HUES64 (cell line): ENCODE data around the gene UGT1A5.
A peak's percentile ranks its signal among the peaks of the same experiment; 100 is the strongest.
"Not testable (repeated sequence)": the region's sequence is repeated elsewhere in the genome, so short reads cannot be mapped to it uniquely, and the experiment has no call there.

ENCODE experiments used
- H3K27ac ChIP-seq: 2 replicates; pipeline ENCODE4 v1.7.0; 2013; ENCODE audit warnings: low read depth, low read length, inconsistent platforms
- H3K27me3 ChIP-seq: 2 replicates; pipeline ENCODE4 v1.6.1; 2013; ENCODE audit warnings: mild to moderate bottlenecking, low read length; ENCODE audit not compliant: insufficient read depth
- H3K36me3 ChIP-seq: 2 replicates; pipeline ENCODE4 v1.6.1; 2013; ENCODE audit warnings: mild to moderate bottlenecking, low read length; ENCODE audit not compliant: insufficient read depth
- H3K4me1 ChIP-seq: 2 replicates; pipeline ENCODE4 v1.6.1; 2013; ENCODE audit warnings: mild to moderate bottlenecking, low read length, moderate library complexity; ENCODE audit not compliant: insufficient read depth
- H3K4me3 ChIP-seq: 2 replicates; pipeline ENCODE4 v1.5.1; 2013; ENCODE audit warnings: mild to moderate bottlenecking, low read length, moderate library complexity
- H3K9ac ChIP-seq: 2 replicates; pipeline ENCODE4 v1.6.1; 2013; ENCODE audit warnings: mild to moderate bottlenecking, low read depth, low read length
- H3K9me3 ChIP-seq: 2 replicates; pipeline ENCODE4 v1.6.1; 2013; ENCODE audit warnings: low read depth, low read length; ENCODE audit not compliant: insufficient read depth
- WGBS: fragments of 150-250, 120-280 bp; methylation state at CpG from one replicate; pipeline ENCODE4 v1.1.7; 2013; ENCODE audit warnings: missing lambda C conversion rate; 5-methylcytosine and 5-hydroxymethylcytosine counted together

The UGT1A5 gene

GRCh38 chr2:233698740-233699139 is 14.0 kb upstream of the UGT1A5 start:
- Histone ChIP-seq H3K27me3 (no peaks in the 10 kb centered on the region), H3K4me1 (peaks cover 7% of the 10 kb centered on the region; the same call in 1 of the 2 replicates), H3K27ac (no peak overlapping the region), H3K9ac (no peak overlapping the region), H3K4me3 (no peak overlapping the region), H3K9me3 (no peaks in the 10 kb centered on the region), H3K36me3 (no peaks in the 10 kb centered on the region)
- 84% methylated on average over 4 of the region's 4 CpGs for WGBS

GRCh38 chr2:233699424-233700027 is 13.2 kb upstream of the UGT1A5 start:
- Histone ChIP-seq H3K9me3 (no peaks in the 10 kb centered on the region), H3K27ac (peak overlapping the region; percentile 79), H3K4me3 (no peak overlapping the region), H3K27me3 (no peaks in the 10 kb centered on the region), H3K4me1 (peaks cover 7% of the 10 kb centered on the region; the same call in 1 of the 2 replicates), H3K36me3 (no peaks in the 10 kb centered on the region), H3K9ac (peak overlapping the region; percentile 60; the same call in 1 of the 2 replicates)
- WGBS = 97% methylated on average over 5 of the region's 8 CpGs

GRCh38 chr2:233700028-233700635 is 12.6 kb upstream of the UGT1A5 start:
- Histone ChIP-seq H3K27me3 (no peaks in the 10 kb centered on the region), H3K36me3 (no peaks in the 10 kb centered on the region), H3K4me1 (peaks cover 7% of the 10 kb centered on the region; the same call in 1 of the 2 replicates), H3K9ac (peak overlapping the region; percentile 60; the same call in 1 of the 2 replicates), H3K9me3 (no peaks in the 10 kb centered on the region), H3K4me3 (no peak overlapping the region), H3K27ac (peak overlapping the region; percentile 79)
- WGBS = 69% methylated on average over 1 of the region's 1 CpG

GRCh38 chr2:233700842-233701241 is 11.9 kb upstream of the UGT1A5 start:
- H3K27me3 ChIP-seq, H3K4me3 ChIP-seq, H3K4me1 ChIP-seq, H3K9me3 ChIP-seq, H3K9ac ChIP-seq, H3K36me3 ChIP-seq, H3K27ac ChIP-seq: not testable (repeated sequence)
- 80% methylated on average over 1 of the region's 5 CpGs for WGBS

- H3K36me3 ChIP-seq = no peaks in the 10 kb centered on the region
Measured at GRCh38 chr2:233702238-233702637, 10.5 kb upstream of the UGT1A5 start.

GRCh38 chr2:233705911-233706506 is 6.7 kb upstream of the UGT1A5 start:
- H3K36me3 ChIP-seq = no peaks in the 10 kb centered on the region
- H3K4me3 ChIP-seq = no peak overlapping the region
- no peak overlapping the region for H3K9ac ChIP-seq
- no peaks in the 10 kb centered on the region for H3K27me3 ChIP-seq
- WGBS = 72% methylated on average over 4 of the region's 4 CpGs
- H3K4me1 ChIP-seq = no peaks in the 10 kb centered on the region
- H3K27ac ChIP-seq = no peak overlapping the region
- no peaks in the 10 kb centered on the region for H3K9me3 ChIP-seq

More at GRCh38 chr2:233702238-233702637, 10.5 kb upstream of the UGT1A5 start:
- 89% methylated on average over 1 of the region's 3 CpGs for WGBS
- Histone ChIP-seq H3K9ac (no peak overlapping the region), H3K9me3 (no peaks in the 10 kb centered on the region), H3K4me1 (peaks cover 7% of the 10 kb centered on the region; the same call in 1 of the 2 replicates), H3K27me3 (no peaks in the 10 kb centered on the region), H3K27ac (no peak overlapping the region), H3K4me3 (no peak overlapping the region)

GRCh38 chr2:233706720-233707119 is 6.0 kb upstream of the UGT1A5 start:
- Histone ChIP-seq H3K27me3 (no peaks in the 10 kb centered on the region), H3K9me3 (no peaks in the 10 kb centered on the region), H3K4me1 (no peaks in the 10 kb centered on the region), H3K4me3 (no peak overlapping the region), H3K9ac (no peak overlapping the region), H3K36me3 (no peaks in the 10 kb centered on the region), H3K27ac (no peak overlapping the region)
- WGBS = 64% methylated on average over 1 of the region's 1 CpG

GRCh38 chr2:233707940-233708644 is 4.6 kb upstream of the UGT1A5 start:
- H3K4me1 ChIP-seq = no peaks in the 10 kb centered on the region
- no peak overlapping the region for H3K27ac ChIP-seq
- 95% methylated on average over 8 of the region's 10 CpGs for WGBS
- no peaks in the 10 kb centered on the region for H3K36me3 ChIP-seq
- no peaks in the 10 kb centered on the region for H3K27me3 ChIP-seq
- no peak overlapping the region for H3K9ac ChIP-seq
- no peak overlapping the region for H3K4me3 ChIP-seq
- H3K9me3 ChIP-seq = no peaks in the 10 kb centered on the region

- WGBS = 96% methylated on average over 4 of the region's 5 CpGs
- H3K9ac ChIP-seq = no peak overlapping the region
- H3K4me1 ChIP-seq = no peaks in the 10 kb centered on the region
Measured at GRCh38 chr2:233708942-233709341, 3.8 kb upstream of the UGT1A5 start.

GRCh38 chr2:233711312-233712008 is 1.2 kb upstream of the UGT1A5 start:
- H3K4me1 ChIP-seq = no peaks in the 10 kb centered on the region
- no peaks in the 10 kb centered on the region for H3K9me3 ChIP-seq
- no peaks in the 10 kb centered on the region for H3K27me3 ChIP-seq
- no peak overlapping the region for H3K9ac ChIP-seq
- H3K36me3 ChIP-seq = no peaks in the 10 kb centered on the region
- WGBS = 51% methylated on average over 11 of the region's 11 CpGs
- no peak overlapping the region for H3K4me3 ChIP-seq
- H3K27ac ChIP-seq = no peak overlapping the region

More at GRCh38 chr2:233708942-233709341, 3.8 kb upstream of the UGT1A5 start:
- H3K27ac ChIP-seq = no peak overlapping the region
- no peak overlapping the region for H3K4me3 ChIP-seq
- no peaks in the 10 kb centered on the region for H3K36me3 ChIP-seq
- no peaks in the 10 kb centered on the region for H3K9me3 ChIP-seq
- H3K27me3 ChIP-seq = no peaks in the 10 kb centered on the region

- no peaks in the 10 kb centered on the region for H3K4me1 ChIP-seq
- no peak overlapping the region for H3K4me3 ChIP-seq
- H3K36me3 ChIP-seq = no peaks in the 10 kb centered on the region
- H3K27me3 ChIP-seq = no peaks in the 10 kb centered on the region
- H3K27ac ChIP-seq = no peak overlapping the region
- no peaks in the 10 kb centered on the region for H3K9me3 ChIP-seq
- no peak overlapping the region for H3K9ac ChIP-seq
- WGBS = 92% methylated on average over 7 of the region's 7 CpGs
Measured at GRCh38 chr2:233713262-233713615, 532 bp downstream of the UGT1A5 start.
